ENCODE measurements around the gene KCNIP3.

KCNIP3 gene

GRCh38 chr2:95331606-95332005, 34.5 kb downstream of the KCNIP3 start:
- peaks cover 8% of the 10 kb centered on the region for H3K4me1 ChIP-seq (ENCODE audit: control insufficient read depth, insufficient read depth, low read length, poor library complexity, severe bottlenecking)
- H3K36me3 ChIP-seq (ENCODE audit: control insufficient read depth, insufficient read depth, low read length) = no peaks in the 10 kb centered on the region
- no peak overlapping the region for H3K4me3 ChIP-seq (ENCODE audit: extremely low read depth, insufficient read depth, low read length, poor library complexity, severe bottlenecking)
- H3K27ac ChIP-seq (ENCODE audit: low read depth, low read length, severe bottlenecking) = no peak overlapping the region
- H3K9me3 ChIP-seq (ENCODE audit: control insufficient read depth, low read length) = no peaks in the 10 kb centered on the region
- WGBS, 2 experiments (ENCODE audit: insufficient coverage in 2 of 2) = 93 to 96% methylated on average over 9 to 10 of the region's 10 CpGs

DNA sequence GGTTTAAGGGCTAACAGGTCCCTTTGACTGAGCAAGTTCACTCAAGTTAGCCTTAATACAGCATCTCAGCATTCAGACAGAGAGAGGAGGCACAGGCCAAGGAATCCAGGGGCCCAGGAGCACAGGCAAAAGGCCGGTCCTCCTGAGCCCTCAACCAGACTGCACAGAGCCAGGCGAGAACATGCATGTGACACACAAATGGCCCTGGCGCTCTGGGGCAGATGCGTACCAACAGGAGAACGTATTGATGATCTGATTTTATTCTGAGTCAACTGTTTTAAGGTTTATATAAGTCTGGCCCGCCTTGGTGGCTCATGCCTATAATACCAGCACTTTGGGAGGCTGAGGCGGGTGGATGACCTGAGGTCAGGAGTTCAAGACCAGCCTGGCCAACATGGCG, 34.9 kb downstream of the KCNIP3 start:
- no peak overlapping the region for H3K27ac ChIP-seq (ENCODE audit: low read depth, low read length, severe bottlenecking)
- H3K4me1 ChIP-seq (ENCODE audit: control insufficient read depth, insufficient read depth, low read length, poor library complexity, severe bottlenecking) = peaks cover 8% of the 10 kb centered on the region
- H3K9me3 ChIP-seq (ENCODE audit: control insufficient read depth, low read length) = no peaks in the 10 kb centered on the region
- no peaks in the 10 kb centered on the region for H3K36me3 ChIP-seq (ENCODE audit: control insufficient read depth, insufficient read depth, low read length)
- 98 to 100% methylated on average over 5 to 7 of the region's 8 CpGs for WGBS, 2 experiments (ENCODE audit: insufficient coverage in 2 of 2)
- H3K4me3 ChIP-seq (ENCODE audit: extremely low read depth, insufficient read depth, low read length, poor library complexity, severe bottlenecking) = no peak overlapping the region

GRCh38 chr2:95333056-95333455, 35.9 kb downstream of the KCNIP3 start:
- Histone ChIP-seq H3K4me3 (ENCODE audit: extremely low read depth, insufficient read depth, low read length, poor library complexity, severe bottlenecking) (no peak overlapping the region), H3K4me1 (ENCODE audit: control insufficient read depth, insufficient read depth, low read length, poor library complexity, severe bottlenecking) (peaks cover 6% of the 10 kb centered on the region), H3K27ac (ENCODE audit: low read depth, low read length, severe bottlenecking) (no peak overlapping the region), H3K36me3 (ENCODE audit: control insufficient read depth, insufficient read depth, low read length) (no peaks in the 10 kb centered on the region), H3K9me3 (ENCODE audit: control insufficient read depth, low read length) (no peaks in the 10 kb centered on the region)
- WGBS, 2 experiments (ENCODE audit: insufficient coverage in 2 of 2) = 68 to 92% methylated on average over 5 to 6 of the region's 7 CpGs

DNA sequence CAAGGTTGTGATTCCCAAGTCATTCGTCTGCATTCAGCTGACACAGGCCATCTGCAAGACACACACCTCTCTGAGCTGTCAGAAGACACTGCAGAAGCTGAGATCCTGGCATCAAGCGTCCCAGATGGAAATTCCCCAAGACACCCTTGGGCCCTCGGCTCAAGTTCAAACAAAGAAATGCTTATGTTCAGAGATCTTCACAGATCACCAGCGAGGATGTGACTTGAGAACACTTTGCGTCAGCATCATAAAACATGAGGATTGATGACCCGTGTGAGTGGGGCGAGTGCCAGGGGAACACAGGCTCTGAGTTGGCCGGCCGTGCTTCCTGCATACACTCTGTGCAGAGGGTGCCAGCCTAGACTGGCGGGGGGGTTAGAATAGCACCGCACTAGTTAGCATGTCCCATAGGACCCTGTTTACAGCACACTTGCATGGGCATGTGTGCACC, 36.8 kb downstream of the KCNIP3 start:
- WGBS, 2 experiments (ENCODE audit: insufficient coverage in 2 of 2) = 86% methylated on average over 8 to 9 of the region's 11 CpGs

DNA sequence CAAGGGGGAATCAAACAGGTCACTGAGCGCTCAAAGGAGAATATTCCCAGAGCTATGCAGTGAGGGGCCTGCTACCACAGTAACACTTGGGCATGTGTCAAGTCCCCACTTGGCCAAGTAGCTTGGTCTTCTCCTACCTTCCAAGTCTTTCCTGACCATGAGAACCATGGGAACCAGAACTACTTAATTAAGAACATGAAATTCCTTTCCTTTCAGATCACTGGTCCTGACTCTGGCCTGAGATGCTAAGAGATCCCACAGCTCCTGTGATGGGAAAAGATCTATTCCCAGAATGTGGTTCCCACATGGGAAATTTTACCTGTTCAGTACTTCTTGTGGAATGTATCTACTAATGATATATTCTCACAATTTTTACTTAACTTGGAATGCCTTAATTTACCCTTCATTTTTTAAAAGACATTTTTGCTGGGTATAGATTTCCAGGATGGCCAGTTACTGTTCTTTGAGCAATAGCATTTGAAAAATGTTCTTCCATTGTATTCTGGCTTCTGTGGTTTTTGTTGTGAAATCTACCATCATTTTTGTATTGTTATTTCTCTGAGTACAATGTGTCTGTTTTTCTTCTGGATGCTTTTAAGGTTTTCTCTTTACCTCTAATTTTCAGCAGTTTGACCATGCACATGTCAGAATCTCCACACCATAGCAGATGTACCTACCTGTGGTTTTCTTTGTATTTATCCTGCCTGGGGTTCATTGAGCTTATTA, 37.9 kb downstream of the KCNIP3 start:
- 86 to 100% methylated on average over 1 of the region's 1 CpG for WGBS, 2 experiments (ENCODE audit: insufficient coverage in 2 of 2)
- H3K36me3 ChIP-seq (ENCODE audit: control insufficient read depth, insufficient read depth, low read length) = no peaks in the 10 kb centered on the region
- H3K4me1 ChIP-seq (ENCODE audit: control insufficient read depth, insufficient read depth, low read length, poor library complexity, severe bottlenecking) = no peaks in the 10 kb centered on the region
- no peak overlapping the region for H3K4me3 ChIP-seq (ENCODE audit: extremely low read depth, insufficient read depth, low read length, poor library complexity, severe bottlenecking)
- no peaks in the 10 kb centered on the region for H3K9me3 ChIP-seq (ENCODE audit: control insufficient read depth, low read length)
- H3K27ac ChIP-seq (ENCODE audit: low read depth, low read length, severe bottlenecking) = no peak overlapping the region

More for the DNA sequence above, 36.8 kb downstream of the KCNIP3 start:
- Histone ChIP-seq H3K27ac (ENCODE audit: low read depth, low read length, severe bottlenecking) (no peak overlapping the region), H3K36me3 (ENCODE audit: control insufficient read depth, insufficient read depth, low read length) (no peaks in the 10 kb centered on the region), H3K4me3 (ENCODE audit: extremely low read depth, insufficient read depth, low read length, poor library complexity, severe bottlenecking) (no peak overlapping the region), H3K4me1 (ENCODE audit: control insufficient read depth, insufficient read depth, low read length, poor library complexity, severe bottlenecking) (no peaks in the 10 kb centered on the region), H3K9me3 (ENCODE audit: control insufficient read depth, low read length) (no peaks in the 10 kb centered on the region)

GRCh38 chr2:95336406-95336805, 39.3 kb downstream of the KCNIP3 start:
- no CpG with 5 or more reads among the region's 2 CpGs for WGBS, 2 experiments (ENCODE audit: insufficient coverage in 2 of 2)
- no peaks in the 10 kb centered on the region for H3K4me1 ChIP-seq (ENCODE audit: control insufficient read depth, insufficient read depth, low read length, poor library complexity, severe bottlenecking)
- H3K36me3 ChIP-seq (ENCODE audit: control insufficient read depth, insufficient read depth, low read length) = no peaks in the 10 kb centered on the region
- H3K4me3 ChIP-seq (ENCODE audit: extremely low read depth, insufficient read depth, low read length, poor library complexity, severe bottlenecking) = no peak overlapping the region
- H3K9me3 ChIP-seq (ENCODE audit: control insufficient read depth, low read length) = no peaks in the 10 kb centered on the region
- H3K27ac ChIP-seq (ENCODE audit: low read depth, low read length, severe bottlenecking) = no peak overlapping the region

DNA sequence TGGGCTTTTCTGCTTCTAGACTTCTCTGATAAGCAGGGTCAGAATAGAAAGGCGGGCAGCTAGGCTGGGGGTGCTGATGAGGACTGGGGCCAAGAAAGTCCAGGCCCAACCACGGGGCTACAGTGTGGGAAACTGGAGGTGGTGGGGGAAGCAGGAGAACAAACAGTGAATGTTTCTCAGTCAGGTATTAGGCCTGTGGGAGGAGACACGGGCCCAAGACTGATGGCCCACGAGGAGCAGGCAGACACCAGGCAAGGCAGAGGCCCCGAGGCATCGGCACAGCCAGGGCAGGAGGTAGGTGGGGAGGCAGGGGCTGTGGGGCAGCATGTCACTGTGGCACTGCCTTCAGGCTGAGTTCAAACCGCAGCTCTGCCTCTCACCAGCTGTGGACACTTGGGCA, 40.7 kb downstream of the KCNIP3 start:
- 72 to 81% methylated on average over 6 to 7 of the region's 7 CpGs for whole genome bisulfite sequencing, 2 experiments (ENCODE audit: insufficient coverage in 2 of 2)
- Histone ChIP-seq H3K4me3 (ENCODE audit: extremely low read depth, insufficient read depth, low read length, poor library complexity, severe bottlenecking) (no peak overlapping the region), H3K4me1 (ENCODE audit: control insufficient read depth, insufficient read depth, low read length, poor library complexity, severe bottlenecking) (no peaks in the 10 kb centered on the region), H3K27ac (ENCODE audit: low read depth, low read length, severe bottlenecking) (no peak overlapping the region), H3K36me3 (ENCODE audit: control insufficient read depth, insufficient read depth, low read length) (no peaks in the 10 kb centered on the region), H3K9me3 (ENCODE audit: control insufficient read depth, low read length) (no peaks in the 10 kb centered on the region)

DNA sequence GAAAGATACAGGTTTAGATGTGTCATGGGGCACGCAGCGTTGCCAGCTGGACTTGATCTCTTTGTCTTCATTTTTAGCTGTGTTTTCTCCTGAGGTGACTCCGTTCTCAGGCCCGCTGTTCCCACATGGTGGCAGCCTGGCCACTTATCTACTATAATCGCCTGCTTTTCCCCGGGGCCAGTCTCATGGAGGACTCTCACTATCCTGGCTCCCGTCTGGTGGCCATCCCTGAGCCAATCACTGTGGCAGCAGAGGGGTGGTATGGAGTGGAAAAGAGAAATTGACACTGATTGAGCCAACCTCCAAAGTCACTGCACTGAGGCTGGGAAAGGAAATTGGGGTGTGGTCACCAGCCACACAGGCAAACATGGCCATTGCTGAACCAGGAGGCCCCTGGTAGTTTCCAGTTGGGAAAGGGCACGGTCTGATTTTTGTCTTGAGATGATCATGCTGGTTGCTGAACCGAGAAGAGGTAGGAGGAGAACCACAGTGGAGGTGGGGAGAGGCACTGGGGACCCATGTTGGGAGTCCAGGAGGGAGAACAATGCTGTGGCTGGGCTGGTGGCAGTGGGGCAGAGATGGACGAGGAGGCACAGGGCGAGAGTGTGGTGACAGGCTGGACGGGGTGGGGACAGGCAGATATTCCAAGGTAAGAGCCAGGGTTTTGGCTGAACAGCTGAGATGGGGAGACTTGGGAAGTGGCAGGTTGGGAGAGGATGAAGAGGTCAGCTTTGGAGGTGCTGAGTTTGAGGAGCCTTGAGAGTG, 45.6 kb downstream of the KCNIP3 start:
- H3K9me3 ChIP-seq (ENCODE audit: control insufficient read depth, low read length) = no peaks in the 10 kb centered on the region
- no peaks in the 10 kb centered on the region for H3K36me3 ChIP-seq (ENCODE audit: control insufficient read depth, insufficient read depth, low read length)
- H3K4me1 ChIP-seq (ENCODE audit: control insufficient read depth, insufficient read depth, low read length, poor library complexity, severe bottlenecking) = peaks cover 3% of the 10 kb centered on the region
- no peak overlapping the region for H3K4me3 ChIP-seq (ENCODE audit: extremely low read depth, insufficient read depth, low read length, poor library complexity, severe bottlenecking)
- no peak overlapping the region for H3K27ac ChIP-seq (ENCODE audit: low read depth, low read length, severe bottlenecking)
- WGBS, 2 experiments (ENCODE audit: insufficient coverage in 2 of 2) = 83 to 84% methylated on average over 11 to 12 of the region's 12 CpGs

DNA sequence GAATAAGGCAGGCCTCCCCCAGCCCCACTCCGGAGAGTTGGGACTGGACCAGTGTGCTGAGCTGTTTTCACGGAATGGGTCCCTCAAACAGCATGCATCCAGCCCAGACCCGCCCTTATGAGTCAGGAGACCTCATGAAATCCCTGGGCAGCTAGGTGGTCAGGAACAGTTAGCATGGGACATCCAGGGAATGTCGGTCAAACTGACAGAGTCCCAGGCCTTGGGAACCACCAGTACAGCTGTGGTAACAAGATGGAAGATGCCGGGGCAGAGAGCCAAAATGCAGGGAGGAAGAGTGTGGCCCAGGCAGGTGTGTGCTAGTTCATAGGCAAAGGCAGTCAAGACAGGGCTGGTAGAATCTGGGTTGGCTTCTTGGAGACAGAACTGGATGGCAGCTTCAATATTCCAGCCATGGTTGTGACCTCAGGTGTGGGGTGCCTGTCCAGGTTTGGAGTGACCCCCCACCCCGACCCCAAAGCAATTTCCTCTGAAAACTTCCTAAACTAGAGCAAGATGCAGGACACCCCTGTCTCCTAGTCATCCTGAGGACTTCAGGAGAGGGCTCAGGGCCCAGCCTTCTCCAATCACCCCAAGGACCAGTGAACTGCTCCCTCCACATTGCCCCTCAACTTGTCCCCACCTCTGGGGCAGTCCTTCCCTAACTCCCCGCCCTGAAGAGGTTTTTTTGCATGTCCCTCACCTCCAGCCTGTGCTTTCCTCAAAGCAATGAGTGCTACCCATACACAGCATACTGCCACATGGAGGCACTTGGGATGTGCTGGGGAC, 46.5 kb downstream of the KCNIP3 start:
- WGBS, 2 experiments (ENCODE audit: insufficient coverage in 2 of 2) = 76 to 88% methylated on average over 5 of the region's 7 CpGs

DNA sequence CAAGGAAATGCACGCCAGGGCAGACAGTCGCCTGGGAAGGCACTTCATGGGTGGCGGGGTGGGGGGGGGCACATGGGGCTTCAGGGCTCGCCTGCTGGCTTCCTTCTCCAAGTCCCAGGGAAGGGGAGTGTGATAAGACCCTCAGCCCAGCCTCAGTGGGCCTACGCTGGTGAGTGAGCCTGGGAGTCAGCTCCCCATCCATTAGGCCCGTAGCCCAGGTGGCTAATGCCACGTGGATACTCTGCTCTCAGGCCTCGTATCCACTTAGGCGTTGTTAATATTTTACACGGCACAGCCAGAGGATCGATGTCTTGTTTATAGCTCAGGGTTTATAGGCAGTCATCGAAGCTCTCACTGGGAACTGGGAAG, 47.1 kb downstream of the KCNIP3 start:
- no peak overlapping the region for H3K4me3 ChIP-seq (ENCODE audit: extremely low read depth, insufficient read depth, low read length, poor library complexity, severe bottlenecking)
- WGBS, 2 experiments (ENCODE audit: insufficient coverage in 2 of 2) = 81 to 90% methylated on average over 12 of the region's 12 CpGs
- no peaks in the 10 kb centered on the region for H3K36me3 ChIP-seq (ENCODE audit: control insufficient read depth, insufficient read depth, low read length)
- no peaks in the 10 kb centered on the region for H3K9me3 ChIP-seq (ENCODE audit: control insufficient read depth, low read length)
- H3K27ac ChIP-seq (ENCODE audit: low read depth, low read length, severe bottlenecking) = no peak overlapping the region
- peaks cover 3% of the 10 kb centered on the region for H3K4me1 ChIP-seq (ENCODE audit: control insufficient read depth, insufficient read depth, low read length, poor library complexity, severe bottlenecking)

More for the DNA sequence above, 46.5 kb downstream of the KCNIP3 start:
- H3K9me3 ChIP-seq (ENCODE audit: control insufficient read depth, low read length) = no peaks in the 10 kb centered on the region
- H3K27ac ChIP-seq (ENCODE audit: low read depth, low read length, severe bottlenecking) = no peak overlapping the region
- H3K4me1 ChIP-seq (ENCODE audit: control insufficient read depth, insufficient read depth, low read length, poor library complexity, severe bottlenecking) = peaks cover 3% of the 10 kb centered on the region
- no peak overlapping the region for H3K4me3 ChIP-seq (ENCODE audit: extremely low read depth, insufficient read depth, low read length, poor library complexity, severe bottlenecking)
- no peaks in the 10 kb centered on the region for H3K36me3 ChIP-seq (ENCODE audit: control insufficient read depth, insufficient read depth, low read length)

All from mesodermal cell (in vitro differentiated cells).